HG03159 (cell line): ENCODE measurements around the gene C1orf115.
"Not testable (repeated sequence)": the region's sequence is repeated elsewhere in the genome, so short reads cannot be mapped to it uniquely, and the experiment has no call there.

Source experiments
- ATAC-seq: cut with Tn5 transposase; IDR thresholded peaks from one replicate; pipeline ENCODE4 v1.9.1; 2021; ENCODE audit warnings: mild to moderate bottlenecking, moderate library complexity; ENCODE audit not compliant: unreplicated experiment

The C1orf115 gene

DNA sequence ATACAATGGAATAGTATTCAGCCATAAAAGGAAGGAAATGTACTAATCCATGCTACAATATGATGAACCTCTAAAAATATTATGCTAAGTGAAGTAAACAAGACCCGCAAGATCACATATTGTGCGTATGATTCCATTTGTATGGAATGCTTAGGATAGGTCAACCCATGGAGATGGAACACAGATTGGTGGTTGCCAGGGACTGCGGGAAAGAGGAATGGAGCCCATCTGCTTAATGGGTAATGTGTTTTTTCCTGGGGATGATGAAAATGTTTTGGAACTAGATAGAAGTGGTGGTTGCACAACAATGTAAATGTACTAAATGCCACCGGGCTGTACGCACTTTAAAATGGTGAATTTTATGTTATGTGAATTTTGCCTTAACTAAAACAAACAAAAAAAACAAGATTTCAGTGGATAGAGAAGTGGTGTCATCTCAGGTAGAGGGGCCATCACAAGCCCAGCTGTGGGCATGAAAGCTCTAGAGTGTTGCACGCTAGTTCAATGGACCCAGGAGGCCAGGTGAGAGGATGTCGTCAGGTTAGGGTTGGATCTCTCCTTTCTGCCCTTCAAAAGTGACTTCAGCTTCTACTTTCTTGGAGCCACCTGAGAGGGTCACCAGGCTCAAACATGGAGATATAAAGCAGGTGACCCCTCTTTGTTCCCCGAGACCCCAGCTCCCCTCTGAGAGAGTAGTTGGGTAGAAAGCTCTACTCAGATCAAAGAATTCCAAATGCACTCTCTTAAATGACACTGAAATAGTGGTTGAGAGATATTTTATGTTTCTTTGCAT is 2.5 kb downstream of the C1orf115 start:
- no peak for ATAC-seq

DNA sequence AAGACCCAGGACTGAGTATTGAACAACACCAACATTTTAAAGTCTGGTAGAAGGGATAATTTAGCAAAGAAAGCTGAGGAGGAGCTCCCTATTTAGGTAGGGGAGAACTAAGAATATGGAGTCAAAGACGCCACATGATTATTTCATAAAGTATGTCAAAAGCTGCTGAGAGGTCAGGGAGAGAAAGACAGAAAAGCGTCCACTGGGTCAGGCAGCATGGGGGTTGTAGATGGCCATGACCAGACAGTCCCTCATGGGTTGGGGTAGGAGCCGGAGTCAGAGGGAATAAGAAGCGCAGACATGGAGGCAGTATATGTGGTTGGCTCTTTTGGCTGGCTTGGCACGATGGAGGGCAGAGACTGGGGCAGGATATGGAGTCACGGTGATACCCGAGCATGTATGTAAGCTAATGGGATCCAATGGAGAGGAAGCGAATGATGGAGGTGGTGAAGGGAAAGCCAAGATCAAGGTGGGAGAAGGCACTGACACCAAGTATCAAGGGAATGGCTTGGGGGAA is 4.8 kb downstream of the C1orf115 start:
- no peak for ATAC-seq

GRCh38 chr1:220695426-220695825 is 5.3 kb downstream of the C1orf115 start:
- no peak for ATAC-seq

- no peak for ATAC-seq
Measured at GRCh38 chr1:220696226-220696862, 6.2 kb downstream of the C1orf115 start.

DNA sequence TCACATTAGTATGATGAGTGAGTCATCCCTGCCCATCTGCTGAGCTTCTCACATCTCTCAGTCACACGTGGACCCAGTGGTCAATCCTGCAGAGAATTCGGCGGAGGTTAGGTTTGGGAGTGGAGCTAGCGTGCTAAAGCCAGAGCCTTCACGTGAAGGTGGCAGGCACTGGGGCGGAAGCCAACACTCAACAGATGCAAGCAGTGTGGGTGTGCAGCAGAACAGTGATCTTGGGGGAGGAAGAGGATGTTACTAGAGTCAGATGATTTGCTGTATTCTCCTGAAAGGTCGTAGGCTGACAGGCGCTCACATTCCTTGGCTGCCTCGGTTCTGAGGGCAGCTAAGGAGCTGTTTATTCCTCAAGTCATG is 6.7 kb downstream of the C1orf115 start:
- ATAC-seq, result no peak

GRCh38 chr1:220697326-220697725 is 7.2 kb downstream of the C1orf115 start:
- ATAC-seq, result no peak

DNA sequence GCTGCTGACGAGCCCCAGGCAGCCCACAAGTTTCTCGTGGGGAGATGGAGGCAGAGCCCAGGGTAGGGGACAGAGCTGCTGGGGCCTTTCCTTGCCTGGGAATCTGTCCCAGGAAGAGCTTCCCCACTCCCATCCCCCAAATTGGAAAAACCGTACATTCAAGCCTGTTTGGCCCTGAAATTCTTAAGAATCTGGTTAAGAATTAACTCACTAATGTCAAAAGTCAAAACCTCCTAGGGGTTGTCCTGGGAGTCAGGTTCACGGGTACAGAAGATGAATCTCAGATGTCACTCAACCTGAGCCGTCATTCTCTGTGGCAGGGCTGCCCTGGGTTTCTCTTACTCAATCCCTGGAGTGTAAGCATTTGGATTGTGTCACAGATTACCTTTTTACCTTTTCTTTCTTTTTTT is 8.4 kb downstream of the C1orf115 start:
- no peak for ATAC-seq

GRCh38 chr1:220699044-220699443 is 8.9 kb downstream of the C1orf115 start:
- no peak for ATAC-seq

GRCh38 chr1:220700556-220701179 is 10.5 kb downstream of the C1orf115 start:
- ATAC-seq, result no peak

DNA sequence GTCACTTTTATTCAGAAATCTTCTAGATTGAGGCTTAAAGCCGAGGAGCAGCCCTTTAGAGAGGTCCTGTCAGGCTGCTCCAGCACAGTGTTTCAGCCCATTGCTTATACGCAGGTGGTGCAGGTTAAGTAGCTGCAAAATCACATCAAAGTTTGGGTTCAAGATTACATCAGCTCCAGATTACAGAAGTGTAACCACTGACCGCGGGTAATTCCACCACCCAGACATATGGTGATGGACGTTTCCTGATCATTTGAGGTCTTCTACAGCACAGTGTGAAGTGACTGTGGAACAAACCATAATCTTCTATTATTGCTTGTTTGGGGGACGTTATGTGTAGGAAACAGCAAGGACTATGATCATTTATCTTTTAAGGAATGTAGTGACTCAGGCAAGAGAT is 11.8 kb downstream of the C1orf115 start:
- no peak for ATAC-seq

DNA sequence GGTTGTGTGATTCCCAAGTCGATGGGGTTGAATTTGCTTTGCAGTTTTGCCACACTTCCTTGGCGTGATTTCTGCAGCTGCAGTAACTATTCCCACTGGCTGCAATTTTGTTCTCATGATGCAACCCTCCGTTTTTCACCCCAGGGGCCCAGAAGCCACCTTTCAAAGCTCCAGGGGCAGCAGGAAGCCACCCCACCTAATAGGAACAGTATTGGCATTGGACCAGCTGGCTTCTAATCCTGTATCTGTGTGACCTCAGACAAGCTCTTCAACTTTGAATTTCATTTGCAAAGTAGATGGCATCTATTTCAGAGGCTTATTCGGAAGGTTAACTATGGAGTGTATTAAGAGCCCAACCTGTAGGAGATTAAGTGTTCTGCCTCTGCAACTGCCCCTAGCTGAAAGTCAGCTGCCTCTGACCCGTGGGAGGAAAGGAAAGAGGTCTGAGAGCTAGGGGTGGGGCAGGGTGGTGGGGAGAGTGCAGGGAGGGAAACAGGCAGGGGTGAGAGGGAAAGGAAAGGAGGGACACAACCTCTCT is 12.6 kb downstream of the C1orf115 start:
- ATAC-seq, result no peak

- no peak for ATAC-seq
Measured at GRCh38 chr1:220703305-220703704, 13.1 kb downstream of the C1orf115 start.

DNA sequence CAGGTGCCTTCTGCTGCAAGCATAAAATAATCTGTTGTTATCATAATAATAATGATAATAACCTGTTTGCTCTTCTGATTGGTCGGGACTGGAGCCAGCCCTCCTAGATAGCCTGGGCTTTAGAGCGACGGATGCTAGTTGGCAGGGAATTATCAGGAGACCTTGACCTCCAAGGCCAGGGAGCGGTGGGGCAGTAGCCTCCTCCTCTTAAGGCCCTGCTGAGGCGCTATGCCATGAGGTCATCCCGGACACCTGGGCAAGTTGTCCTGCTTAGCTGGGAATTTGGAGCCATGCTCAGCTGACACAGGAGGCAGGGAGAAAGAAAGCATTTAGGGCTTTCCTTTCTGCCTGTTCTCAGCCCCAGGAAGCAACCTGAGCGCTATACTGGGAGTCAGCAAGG is 15.6 kb downstream of the C1orf115 start:
- ATAC-seq, result no peak

- no peak for ATAC-seq
Measured at GRCh38 chr1:220706480-220706879, 16.3 kb downstream of the C1orf115 start.

- ATAC-seq, result no peak
Measured at GRCh38 chr1:220707160-220707559, 17.0 kb downstream of the C1orf115 start.

DNA sequence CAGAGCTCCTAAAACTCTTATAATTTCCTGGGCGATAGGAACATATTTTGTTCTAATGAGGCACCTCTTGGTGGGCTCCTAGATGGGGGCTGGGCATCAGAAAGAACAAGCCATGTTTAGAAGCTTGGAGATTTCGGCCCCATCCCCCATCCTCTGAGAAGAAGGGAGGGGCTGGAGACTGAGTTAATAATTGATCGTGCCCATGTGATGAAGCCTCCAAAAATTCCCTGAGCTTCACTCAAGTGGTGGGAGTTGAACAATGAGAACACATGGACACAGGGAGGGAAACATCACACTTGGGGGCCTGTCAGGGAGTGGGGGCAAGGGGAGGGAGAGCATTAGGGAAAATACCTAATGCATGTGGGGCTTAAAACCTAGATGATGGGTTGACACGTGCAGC is 18.1 kb downstream of the C1orf115 start:
- no peak for ATAC-seq

DNA sequence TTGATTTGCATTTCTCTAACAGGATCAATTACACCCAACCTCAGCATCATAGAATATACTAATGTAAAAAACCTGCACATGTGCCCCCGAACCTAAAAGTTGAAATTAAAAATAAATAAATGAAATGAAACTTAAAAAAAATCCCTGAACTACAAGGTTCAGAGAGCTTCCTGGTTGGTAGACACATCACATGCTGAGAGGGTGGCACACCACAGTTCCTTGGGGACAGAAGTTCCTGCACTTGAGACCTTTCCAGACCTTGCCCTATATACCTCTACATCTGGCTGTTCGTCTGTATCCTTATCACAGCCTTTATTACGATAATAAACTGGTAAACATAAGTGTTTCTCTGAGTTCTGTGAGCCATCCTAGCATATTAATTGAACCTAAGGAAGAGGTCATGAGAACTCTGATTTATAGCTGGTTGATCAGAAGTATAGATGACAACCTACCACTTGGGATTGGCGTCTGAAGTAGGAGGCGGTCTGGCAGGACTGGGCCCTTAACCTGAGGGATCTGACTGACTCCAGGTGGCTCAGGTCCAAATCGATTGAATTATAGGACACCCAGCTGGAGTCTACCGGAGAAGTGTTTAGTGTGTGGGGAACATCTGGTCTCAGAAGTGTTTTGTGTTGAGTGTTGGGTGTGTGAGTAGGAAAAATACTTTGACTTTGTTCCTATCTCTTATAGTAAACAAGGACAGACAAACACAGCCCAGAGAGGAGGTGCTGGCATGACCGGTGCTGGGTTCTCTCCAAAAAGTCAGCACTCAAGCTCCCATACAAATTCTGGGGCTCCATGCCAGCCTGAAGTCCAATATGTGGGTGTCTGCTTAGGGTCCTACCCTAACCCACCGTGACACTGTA is 19.0 kb downstream of the C1orf115 start:
- ATAC-seq, result no peak

DNA sequence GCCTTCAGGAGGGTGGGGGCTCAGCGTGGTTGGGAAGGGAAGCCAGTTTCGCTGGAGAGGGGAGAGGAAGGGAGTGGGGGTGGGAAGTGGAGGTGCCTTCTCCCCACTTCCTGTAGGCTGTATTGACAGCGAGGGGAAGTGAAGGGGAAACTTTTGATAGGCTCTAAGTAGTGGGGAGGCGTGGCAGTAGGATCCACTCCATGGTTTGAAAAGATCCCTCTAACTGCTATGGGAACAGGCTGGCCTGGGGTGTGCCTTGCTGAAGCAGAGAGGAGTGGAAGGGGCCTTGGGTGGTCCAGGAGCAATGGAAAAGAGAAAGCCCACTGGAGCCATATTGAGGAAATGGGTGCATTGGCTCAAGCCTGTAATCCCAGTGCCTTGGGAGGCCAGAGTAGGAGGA is 20.2 kb downstream of the C1orf115 start:
- no peak for ATAC-seq

DNA sequence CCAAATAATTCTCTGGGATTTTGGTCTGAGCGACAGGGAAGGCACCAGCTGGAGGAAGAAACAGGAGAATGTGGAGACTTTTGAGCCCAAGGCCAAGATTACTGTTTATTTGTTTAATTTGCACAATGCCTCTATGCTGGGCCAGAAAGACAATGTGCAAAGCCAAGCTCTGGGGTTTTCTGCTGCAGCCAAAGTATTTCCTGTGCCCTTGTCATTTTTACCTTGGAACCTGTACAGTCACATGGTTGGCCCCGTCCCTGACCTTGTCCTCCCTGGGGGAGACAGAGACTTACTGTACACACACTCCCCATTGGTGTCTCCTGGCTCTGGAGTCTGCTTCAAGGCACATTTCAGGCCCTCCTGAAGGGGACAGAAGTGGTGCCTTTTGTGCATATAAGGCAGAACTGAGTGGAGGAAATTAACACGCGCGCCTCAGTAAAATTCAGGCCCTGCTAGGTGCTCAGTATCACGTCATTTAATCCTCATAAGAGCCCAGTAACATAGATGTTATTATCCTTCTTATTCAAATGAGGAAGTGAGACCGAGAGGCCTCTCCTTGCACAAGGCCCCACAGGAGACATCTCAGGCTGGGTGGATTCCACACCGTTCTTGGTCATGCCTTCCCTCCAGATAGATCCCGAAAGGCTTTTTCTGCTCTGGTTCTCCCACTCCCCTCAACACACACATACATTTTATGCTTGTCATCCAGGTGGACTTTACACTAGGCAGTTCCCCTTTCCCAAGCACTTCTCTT is 21.1 kb downstream of the C1orf115 start:
- peak; percentile 91 for ATAC-seq

DNA sequence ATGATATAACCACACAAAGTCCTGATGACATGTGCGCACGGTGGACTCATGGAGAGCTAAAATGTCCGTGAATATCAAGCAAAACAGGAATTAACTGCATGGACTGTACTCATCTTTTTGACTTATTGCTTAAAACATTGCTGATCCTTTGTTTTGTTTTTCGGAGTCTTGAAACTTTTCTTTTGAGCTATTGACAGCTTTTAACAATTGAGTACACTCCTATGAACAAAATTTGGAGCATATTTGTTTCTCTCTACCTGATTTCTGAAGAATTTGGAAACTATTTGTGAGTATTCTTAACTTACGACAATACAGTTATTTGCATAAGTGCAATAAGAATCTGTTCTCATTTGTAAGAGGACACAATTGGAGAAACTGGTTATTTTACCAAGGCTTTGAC is 25.8 kb downstream of the C1orf115 start:
- not testable (repeated sequence) for ATAC-seq
